Activated B cell treated with CpG ODN at 0.5 μM for 24 hours (primary cell): ENCODE measurements around the gene GPRIN3. TPM values are rescaled to one million over a fixed set of nuclear protein-coding genes. Genes with fewer than 3 reads are reported as not detected.
A peak's percentile ranks its signal among the peaks of the same experiment; 100 is the strongest.

ENCODE experiments used
- ATAC-seq: fragments of 200-7000 bp; cut with Tn5 transposase; one replicate; pipeline ENCODE4 v1.10.0; 2021; ENCODE audit warnings: low read depth, mild to moderate bottlenecking, moderate library complexity
- CTCF ChIA-PET: fragments of 350-600 bp; sonication (Branson Sonifier 250); formaldehyde crosslinking; loops from one replicate; lab custom pipeline; 2021; ENCODE audit warnings: antibody characterized with exemption; lab: Charles Lee
- POLR2A ChIA-PET: fragments of 350-600 bp; sonication (Branson Sonifier 250); formaldehyde crosslinking; loops from one replicate; lab custom pipeline; 2021; ENCODE audit warnings: antibody characterized with exemption; lab: Charles Lee
- DNase-seq: peaks from one replicate; pipeline ENCODE4 v3.0.0; 2022
- H3K27ac Mint-ChIP-seq: one replicate; pipeline ENCODE4 v1.8.0; 2020; ENCODE audit warnings: mixed read lengths
- H3K27me3 Mint-ChIP-seq: one replicate; pipeline ENCODE4 v1.8.0; 2021; ENCODE audit warnings: mixed read lengths
- H3K36me3 Mint-ChIP-seq: one replicate; pipeline ENCODE4 v1.8.0; 2021; ENCODE audit warnings: low read depth, mixed read lengths
- H3K4me1 Mint-ChIP-seq: one replicate; pipeline ENCODE4 v1.8.0; 2021; ENCODE audit warnings: mixed read lengths
- H3K4me3 Mint-ChIP-seq: one replicate; pipeline ENCODE4 v1.8.0; 2020; ENCODE audit warnings: mild to moderate bottlenecking, mixed read lengths
- H3K9me3 Mint-ChIP-seq: one replicate; pipeline ENCODE4 v1.8.0; 2020; ENCODE audit warnings: mixed read lengths
- intact Hi-C: fragments of 100-400 bp; cut with micrococcal nuclease; formaldehyde crosslinking; loops from one replicate; pipeline ENCODE4 v1.15.1; 2024
- total RNA-seq: library from RNA; stranded (reverse); gene quantifications from 2 replicates; pipeline ENCODE4 v1.2.3, GENCODE V29; 2022
- TF ChIP-seq, protein P1 (sequence below): fragments of 200-600 bp; IDR thresholded peaks from one replicate; pipeline ENCODE4 v1.8.0; 2022; ENCODE audit warnings: antibody characterized with exemption, mild to moderate bottlenecking

The GPRIN3 gene
- total RNA-seq, 1 donor from 2014 or later, result 1.8 TPM

DNA sequence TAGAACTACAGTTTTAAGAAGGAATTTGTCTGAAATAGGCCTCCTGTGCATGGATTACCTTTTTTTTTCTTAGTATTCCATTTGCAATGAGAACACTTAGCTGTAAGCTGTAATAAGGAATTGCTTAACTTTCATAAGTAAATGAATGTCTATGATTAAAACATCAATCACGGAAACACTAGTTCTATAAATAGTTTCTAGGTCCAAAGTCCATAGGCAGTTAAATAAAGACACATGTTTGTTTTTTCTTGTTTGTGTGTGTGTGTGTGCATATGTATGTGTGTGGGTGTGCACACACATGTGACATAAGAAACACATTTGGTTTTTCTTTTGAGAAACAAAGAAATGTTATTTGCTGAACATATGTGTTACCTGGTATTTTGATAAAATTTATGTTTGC lies 11.2 kb downstream of the GPRIN3 start:
- CTCF ChIA-PET, result interaction anchor here (0.6 kb wide), 1 partner anchor 41 kb away, joined by 3 read pairs; no protein-coding TSS in a partner anchor
- H3K36me3 Mint-ChIP-seq, result no peaks in the 10 kb centered on the region

DNA sequence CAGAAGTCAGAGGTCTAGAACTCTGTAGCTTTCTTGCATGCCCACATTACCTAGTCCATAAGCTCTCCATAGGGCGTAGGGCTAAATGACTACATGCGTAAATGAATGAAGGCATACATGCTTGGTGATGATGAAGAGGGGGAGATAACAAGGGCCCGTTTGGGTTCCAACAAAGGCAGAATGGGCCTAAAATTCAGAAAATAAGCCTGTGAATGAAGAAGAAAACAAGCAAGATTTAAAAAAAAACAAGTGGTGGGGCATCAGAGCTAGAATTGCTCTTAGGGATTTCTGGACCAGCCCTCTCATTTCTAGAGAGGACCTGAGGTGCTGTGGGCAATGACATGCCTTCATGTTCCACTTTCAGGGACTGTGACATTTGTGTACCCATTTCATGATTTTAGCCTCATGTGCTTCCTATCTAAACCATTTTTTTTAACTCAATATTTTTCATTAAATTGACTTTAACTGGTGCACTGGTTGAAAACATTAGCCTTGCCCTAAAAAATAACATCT lies 12.1 kb downstream of the GPRIN3 start:
- Mint-ChIP-seq H3K27ac (no peak overlapping the region), H3K27me3 (peaks cover 7% of the 10 kb centered on the region), H3K9me3 (peaks cover 2% of the 10 kb centered on the region), H3K4me3 (no peak overlapping the region), H3K36me3 (no peaks in the 10 kb centered on the region), H3K4me1 (peaks cover 57% of the 10 kb centered on the region)
- TF ChIP-seq, protein P1, sequence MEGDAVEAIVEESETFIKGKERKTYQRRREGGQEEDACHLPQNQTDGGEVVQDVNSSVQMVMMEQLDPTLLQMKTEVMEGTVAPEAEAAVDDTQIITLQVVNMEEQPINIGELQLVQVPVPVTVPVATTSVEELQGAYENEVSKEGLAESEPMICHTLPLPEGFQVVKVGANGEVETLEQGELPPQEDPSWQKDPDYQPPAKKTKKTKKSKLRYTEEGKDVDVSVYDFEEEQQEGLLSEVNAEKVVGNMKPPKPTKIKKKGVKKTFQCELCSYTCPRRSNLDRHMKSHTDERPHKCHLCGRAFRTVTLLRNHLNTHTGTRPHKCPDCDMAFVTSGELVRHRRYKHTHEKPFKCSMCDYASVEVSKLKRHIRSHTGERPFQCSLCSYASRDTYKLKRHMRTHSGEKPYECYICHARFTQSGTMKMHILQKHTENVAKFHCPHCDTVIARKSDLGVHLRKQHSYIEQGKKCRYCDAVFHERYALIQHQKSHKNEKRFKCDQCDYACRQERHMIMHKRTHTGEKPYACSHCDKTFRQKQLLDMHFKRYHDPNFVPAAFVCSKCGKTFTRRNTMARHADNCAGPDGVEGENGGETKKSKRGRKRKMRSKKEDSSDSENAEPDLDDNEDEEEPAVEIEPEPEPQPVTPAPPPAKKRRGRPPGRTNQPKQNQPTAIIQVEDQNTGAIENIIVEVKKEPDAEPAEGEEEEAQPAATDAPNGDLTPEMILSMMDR, result no peak
- DNase-seq (no peak), ATAC-seq (no peak)
- POLR2A ChIA-PET, result interaction anchor here (0.6 to 1.4 kb wide), 2 partner anchors 12 to 23 kb away, joined by 3 to 7 read pairs; partner anchors contain the start of gene GPRIN3
- CTCF ChIA-PET, result interaction anchor here (0.8 kb wide), 1 partner anchor 70 kb away, joined by 3 read pairs; no protein-coding TSS in a partner anchor
- intact Hi-C loops, result loop anchor here (10.0 kb wide), 2 partner anchors 701 to 829 kb away; partner anchors contain the start of genes CCSER1 and HERC3

More for the DNA sequence above, 11.2 kb downstream of the GPRIN3 start:
- no peak for DNase-seq
- H3K27me3 Mint-ChIP-seq, result peaks cover 7% of the 10 kb centered on the region
- TF ChIP-seq, protein P1, result no peak
- peaks cover 2% of the 10 kb centered on the region for H3K9me3 Mint-ChIP-seq
- intact Hi-C loops, result loop anchor here (10.0 kb wide), 2 partner anchors 702 to 828 kb away; partner anchors contain the start of genes CCSER1 and HERC3
- POLR2A ChIA-PET, result no interaction called here
- ATAC-seq, result no peak
- H3K4me1 Mint-ChIP-seq, result peaks cover 50% of the 10 kb centered on the region
- no peak overlapping the region for H3K27ac Mint-ChIP-seq
- H3K4me3 Mint-ChIP-seq, result no peak overlapping the region

DNA sequence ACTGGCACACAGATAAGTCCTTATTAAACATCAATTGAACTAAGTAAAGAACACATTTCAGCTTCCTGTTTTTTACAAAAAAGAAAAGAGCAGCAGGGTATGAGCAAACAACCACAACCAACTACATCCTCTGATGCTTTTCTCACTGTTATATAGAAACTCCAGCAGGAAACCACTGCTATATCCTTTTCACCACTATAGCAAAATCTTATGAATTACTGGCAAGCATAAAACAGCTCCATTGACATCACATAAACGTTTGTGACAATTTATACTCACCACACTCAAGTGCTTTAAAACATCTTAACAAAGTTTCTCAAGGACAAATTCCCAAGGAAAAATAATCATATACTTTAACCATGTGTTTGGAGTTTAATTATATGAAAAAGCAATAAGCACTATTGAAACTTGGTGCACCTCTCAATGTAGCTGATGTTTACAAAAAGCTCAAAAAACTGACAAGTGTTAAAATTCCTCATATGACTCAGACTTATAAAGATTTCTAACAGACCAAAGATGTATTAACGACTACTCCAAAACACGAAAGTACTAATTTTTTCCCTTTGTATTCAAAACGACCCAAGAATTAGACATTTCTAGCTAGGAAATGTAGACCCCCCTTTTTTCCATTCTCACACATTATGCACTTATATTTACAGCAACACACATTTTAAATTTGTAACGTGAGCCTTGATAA lies 12.9 kb downstream of the GPRIN3 start:
- TF ChIP-seq, protein P1, result no peak

DNA sequence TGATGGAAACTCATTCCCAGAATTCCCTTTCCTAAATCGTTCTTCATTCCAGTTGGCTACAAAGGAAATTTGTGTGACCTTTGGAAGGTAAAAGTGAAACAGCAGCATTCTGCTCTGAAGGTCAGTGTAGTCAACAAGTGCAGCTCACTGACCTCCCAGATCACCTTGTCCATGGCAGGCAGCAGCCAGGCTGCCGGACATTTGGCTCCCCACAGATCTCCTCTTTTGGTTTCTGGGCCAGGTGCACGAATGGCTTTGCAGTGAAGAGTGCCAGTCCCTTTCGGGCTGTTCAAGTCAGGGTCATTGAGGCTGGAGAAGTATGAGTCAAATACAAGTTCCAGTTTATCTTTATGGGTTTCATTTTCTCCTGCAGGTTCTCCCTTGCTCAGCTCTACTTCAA lies 14.3 kb downstream of the GPRIN3 start:
- peaks cover 54% of the 10 kb centered on the region for H3K4me1 Mint-ChIP-seq

More for the DNA sequence above, 12.9 kb downstream of the GPRIN3 start:
- DNase-seq (no peak), ATAC-seq (peak; percentile 33)
- Mint-ChIP-seq H3K36me3 (no peaks in the 10 kb centered on the region), H3K27ac (no peak overlapping the region), H3K9me3 (peaks cover 2% of the 10 kb centered on the region), H3K4me1 (peaks cover 64% of the 10 kb centered on the region), H3K4me3 (no peak overlapping the region), H3K27me3 (peaks cover 7% of the 10 kb centered on the region)
- intact Hi-C loops, result loop anchor here (10.0 kb wide), 2 partner anchors 700 to 830 kb away; partner anchors contain the start of genes CCSER1 and HERC3
- ChIA-PET POLR2A (interaction anchor here (0.6 to 1.4 kb wide), 2 partner anchors 13 to 24 kb away, joined by 3 to 7 read pairs; partner anchors contain the start of gene GPRIN3), CTCF (interaction anchor here (0.8 kb wide), 1 partner anchor 69 kb away, joined by 3 read pairs; no protein-coding TSS in a partner anchor)

More for the DNA sequence above, 14.3 kb downstream of the GPRIN3 start:
- H3K27ac Mint-ChIP-seq, result no peak overlapping the region
- H3K27me3 Mint-ChIP-seq, result peaks cover 7% of the 10 kb centered on the region
- intact Hi-C loops, result loop anchor here (10.0 kb wide), 2 partner anchors 698 to 832 kb away; partner anchors contain the start of genes CCSER1 and HERC3
- peaks cover 2% of the 10 kb centered on the region for H3K9me3 Mint-ChIP-seq
- no peak overlapping the region for H3K4me3 Mint-ChIP-seq
- no peak for DNase-seq
- POLR2A ChIA-PET, result no interaction called here
- TF ChIP-seq, protein P1, result no peak
- ATAC-seq, result no peak
- CTCF ChIA-PET, result no interaction called here
- H3K36me3 Mint-ChIP-seq, result no peaks in the 10 kb centered on the region
